ENCODE results near the gene BHLHA9. TPM values are rescaled to one million over a fixed set of nuclear protein-coding genes. Genes with fewer than 3 reads are reported as not detected.

The BHLHA9 gene
- total and polyA plus RNA-seq, 9 of the 15 experiments (the other 6 are each of a cell fraction or from before 2014, with no cell fraction given) = not detected

- ATAC-seq = no peak
- no TSS peak for BruUV-seq (replicated peaks)
- intact Hi-C loops (cut with micrococcal nuclease) = no loop called here
Observed at GRCh38 chr17:1286379-1287106, 16.3 kb downstream of the BHLHA9 start.

GRCh38 chr17:1289695-1290094 is 19.5 kb downstream of the BHLHA9 start:
- Histone ChIP-seq H4K20me1 (replicated peaks; ENCODE audit: control insufficient read depth, insufficient read depth, low read length) (no peaks in the 10 kb centered on the region), H3K27ac (ENCODE audit: extremely low read depth, low read depth, low read length) (no peak overlapping the region), H3K9me3 (replicated peaks; ENCODE audit: control insufficient read depth, insufficient read depth, low read depth, low read length) (no peaks in the 10 kb centered on the region), H3K36me3 (ENCODE audit: control insufficient read depth, insufficient read depth, low read length) (no peaks in the 10 kb centered on the region), H3K27me3 (ENCODE audit: control insufficient read depth in 2 of 2, insufficient read depth in 2 of 2, low read length in 2 of 2) (peaks cover 0 to 6% of the 10 kb centered on the region in 2 experiments; a peak in 2 of 5 replicates), H3K79me2 (ENCODE audit: control insufficient read depth, insufficient read depth, low read length) (no peaks in the 10 kb centered on the region), H3K9me1 (ENCODE audit: control insufficient read depth, insufficient read depth, low read length) (no peaks in the 10 kb centered on the region), H2AFZ (ENCODE audit: low read depth, low read length) (no peak overlapping the region), H3K4me3 (no peak overlapping the region), H3K4me1 (replicated peaks in 1 of 2; ENCODE audit: control insufficient read depth in 2 of 2, insufficient read depth in 2 of 2, low read length in 2 of 2) (peaks cover 0 to 10% of the 10 kb centered on the region in 2 experiments; a peak in 2 of 5 replicates), H3K9ac (ENCODE audit: insufficient read depth in 1 of 2, low read depth in 2 of 2, low read length in 2 of 2) (no peak overlapping the region), H3K4me2 (ENCODE audit: insufficient read depth, low read length) (no peak overlapping the region)
- FAIRE-seq (no peak), DNase-seq (ENCODE audit: extremely low read depth in 1 of 4, low spot score in 3 of 4) (no peak), ATAC-seq (no peak)
- no TSS peak for BruUV-seq (replicated peaks)
- intact Hi-C loops (cut with micrococcal nuclease) (no loop called here), in situ Hi-C loops (cut with MboI) (no loop called here)
- WGBS (ENCODE audit: insufficient coverage, low coverage, missing lambda C conversion rate) = 20% methylated on average over 8 of the region's 11 CpGs
- POLR2A ChIA-PET = no interaction called here
- CTCF ChIA-PET (ENCODE audit: low intra/inter-chr PET ratio) = no interaction called here
- TF ChIP-seq RBM15 (IDR thresholded peaks at IDR 0.05; ENCODE audit: insufficient read depth, low read length) = no peak
- no peak for TF ChIP-seq HES1 (IDR thresholded peaks at IDR 0.05; ENCODE audit: low read depth)
- TF ChIP-seq ELK3 (CRISPR knock-in tag; IDR thresholded peaks at IDR 0.05) = no peak
- TF ChIP-seq ZNF512 (tag; IDR thresholded peaks at IDR 0.05) = no peak
- no peak for TF ChIP-seq HDAC2 (IDR thresholded peaks at IDR 0.05)
- TF ChIP-seq MITF (IDR thresholded peaks at IDR 0.05) = no peak

More at GRCh38 chr17:1286379-1287106, 16.3 kb downstream of the BHLHA9 start:
- CTCF ChIA-PET (ENCODE audit: low intra/inter-chr PET ratio) = no interaction called here
- Histone ChIP-seq H3K9me1 (ENCODE audit: control insufficient read depth, insufficient read depth, low read length) (no peaks in the 10 kb centered on the region), H4K20me1 (replicated peaks; ENCODE audit: control insufficient read depth, insufficient read depth, low read length) (no peaks in the 10 kb centered on the region), H3K36me3 (ENCODE audit: control insufficient read depth, insufficient read depth, low read length) (no peaks in the 10 kb centered on the region), H3K27ac (ENCODE audit: extremely low read depth, low read depth, low read length) (no peak overlapping the region), H3K4me3 (no peak overlapping the region), H3K4me2 (ENCODE audit: insufficient read depth, low read length) (no peak overlapping the region), H3K4me1 (replicated peaks in 1 of 2; ENCODE audit: control insufficient read depth in 2 of 2, insufficient read depth in 2 of 2, low read length in 2 of 2) (peaks cover 0 to 10% of the 10 kb centered on the region in 2 experiments; a peak in 3 of 5 replicates), H2AFZ (ENCODE audit: low read depth, low read length) (no peak overlapping the region), H3K27me3 (ENCODE audit: control insufficient read depth in 2 of 2, insufficient read depth in 2 of 2, low read length in 2 of 2) (no peaks in the 10 kb centered on the region), H3K79me2 (ENCODE audit: control insufficient read depth, insufficient read depth, low read length) (no peaks in the 10 kb centered on the region), H3K9me3 (replicated peaks; ENCODE audit: control insufficient read depth, insufficient read depth, low read depth, low read length) (no peaks in the 10 kb centered on the region), H3K9ac (ENCODE audit: insufficient read depth in 1 of 2, low read depth in 2 of 2, low read length in 2 of 2) (no peak overlapping the region)
- in situ Hi-C loops (cut with MboI) = no loop called here
- POLR2A ChIA-PET = no interaction called here
- DNase-seq (ENCODE audit: extremely low read depth in 1 of 4, low spot score in 3 of 4) = no peak
- FAIRE-seq = no peak
- WGBS (ENCODE audit: insufficient coverage, low coverage, missing lambda C conversion rate) = 22% methylated on average over 6 of the region's 19 CpGs
- TF ChIP-seq IRF1 (CRISPR knock-in tag; IDR thresholded peaks at IDR 0.05; ENCODE audit: borderline replicate concordance) (no peak), FOXJ2 (tag; IDR thresholded peaks at IDR 0.05) (peak; percentile 59; the same call in 1 of the 2 replicates)

All from K562 (cell line).